Common myeloid progenitor, CD34-positive (primary cell): Measurements from ENCODE around the gene ANXA3.
A peak's percentile ranks its signal among the peaks of the same experiment; 100 is the strongest.

Experiments
- CTCF ChIA-PET: fragments of 350-600 bp; sonication (Branson Sonifier 250); formaldehyde crosslinking; loops from one replicate; lab custom pipeline; 2021; ENCODE audit warnings: antibody characterized with exemption; lab: Charles Lee
- POLR2A ChIA-PET: fragments of 350-600 bp; sonication (Branson Sonifier 250); formaldehyde crosslinking; loops from one replicate; lab custom pipeline; 2021; ENCODE audit warnings: antibody characterized with exemption; lab: Charles Lee
- DNase-seq, 3 donors: peaks; one replicate each; pipeline versions ENCODE4 v3.0.0 to v3.0.0-alpha.2; 2013
- H3K27ac ChIP-seq, 2 experiments: 1 replicate in 1 of 2; 2 replicates in 1 of 2; pipeline ENCODE4 v1.7.0; 2013; ENCODE audit warnings: inconsistent platforms in 2 of 2, low read length in 2 of 2, mild to moderate bottlenecking in 2 of 2, low read depth in 1 of 2, moderate library complexity in 1 of 2; ENCODE audit not compliant: severe bottlenecking in 2 of 2, insufficient read depth in 1 of 2, poor library complexity in 1 of 2
- H3K27me3 ChIP-seq, 5 experiments: replicated peaks in 2 of 5; 1 replicate in 3 of 5; 2 replicates in 2 of 5; pipeline versions ENCODE4 v1.6.1 to v1.7.0; 2013; ENCODE audit warnings: low read length in 4 of 5, mild to moderate bottlenecking in 2 of 5, moderate library complexity in 2 of 5, inconsistent platforms in 1 of 5; ENCODE audit not compliant: insufficient read depth in 5 of 5, control insufficient read depth in 4 of 5
- H3K36me3 ChIP-seq, 4 experiments: 1 replicate in 2 of 4; 2 replicates in 2 of 4; pipeline versions ENCODE4 v1.6.1 to v1.7.0; 2013; ENCODE audit warnings: low read length in 3 of 4, control low read depth in 1 of 4, mild to moderate bottlenecking in 1 of 4; ENCODE audit not compliant: control insufficient read depth in 4 of 4, insufficient read depth in 4 of 4
- H3K4me1 ChIP-seq, 4 experiments: 1 replicate in 3 of 4; 2 replicates in 1 of 4; pipeline versions ENCODE4 v1.6.1 to v1.7.1; 2013; ENCODE audit warnings: low read length in 3 of 4, mild to moderate bottlenecking in 3 of 4, control low read depth in 1 of 4, inconsistent platforms in 1 of 4, moderate library complexity in 1 of 4; ENCODE audit not compliant: control insufficient read depth in 4 of 4, insufficient read depth in 4 of 4; ENCODE audit errors: control extremely low read depth in 1 of 4
- H3K4me3 ChIP-seq, 7 experiments: 1 replicate in 4 of 7; 2 replicates in 3 of 7; pipeline versions ENCODE4 v1.5.1 to v1.7.0; 2013; ENCODE audit warnings: mild to moderate bottlenecking in 7 of 7, low read length in 6 of 7, moderate library complexity in 6 of 7, inconsistent platforms in 2 of 7, low read depth in 2 of 7, control low read depth in 1 of 7; ENCODE audit not compliant: insufficient read depth in 4 of 7, control insufficient read depth in 1 of 7; ENCODE audit errors: extremely low read depth in 1 of 7
- H3K9me3 ChIP-seq, 5 experiments: 1 replicate in 4 of 5; 2 replicates in 1 of 5; pipeline versions ENCODE4 v1.6.1 to v1.7.1; 2013; ENCODE audit warnings: low read length in 4 of 5, mild to moderate bottlenecking in 2 of 5, inconsistent platforms in 1 of 5, low read depth in 1 of 5, moderate library complexity in 1 of 5; ENCODE audit not compliant: control insufficient read depth in 4 of 5, insufficient read depth in 2 of 5; ENCODE audit errors: control extremely low read depth in 1 of 5
- WGBS: methylation state at CpG from one replicate; pipeline ENCODE4 v1.1.5; 2013; ENCODE audit not compliant: insufficient coverage; 5-methylcytosine and 5-hydroxymethylcytosine counted together

Gene ANXA3

GRCh38 chr4:78608684-78609083 is 57.1 kb downstream of the ANXA3 start:
- H3K9me3 ChIP-seq: no peaks in the 10 kb centered on the region
- WGBS: 90% methylated on average over 3 of the region's 4 CpGs
- H3K4me3 ChIP-seq: no peak overlapping the region
- H3K27me3 ChIP-seq: no peaks in the 10 kb centered on the region
- CTCF ChIA-PET: interaction anchor here (1.0 kb wide), 1 partner anchor 14 kb away, joined by 4 read pairs; no protein-coding TSS in a partner anchor
- no peaks in the 10 kb centered on the region for H3K36me3 ChIP-seq
- no peak for DNase-seq
- POLR2A ChIA-PET: no interaction called here
- H3K4me1 ChIP-seq: peaks cover 35 to 57% (median 46%) of the 10 kb centered on the region in 4 experiments
- H3K27ac ChIP-seq: peak overlapping the region in 1 of 2 experiments; percentile 45

GRCh38 chr4:78609580-78609979 is 58.0 kb downstream of the ANXA3 start:
- no CpG with 5 or more reads among the region's 4 CpGs for WGBS
- CTCF ChIA-PET: interaction anchor here (1.0 to 2.3 kb wide), 6 partner anchors 9 to 259 kb away, joined by 3 to 7 read pairs (median 4); no protein-coding TSS in a partner anchor
- no peak for DNase-seq
- H3K36me3 ChIP-seq: no peaks in the 10 kb centered on the region
- peak overlapping the region; percentile 43 to 73 for H3K27ac ChIP-seq
- POLR2A ChIA-PET: interaction anchor here (1.3 to 1.7 kb wide), 2 partner anchors 165 to 167 kb away, joined by 5 read pairs; partner anchors contain the start of gene BMP2K
- H3K27me3 ChIP-seq: no peaks in the 10 kb centered on the region
- peaks cover 37 to 66% (median 54%) of the 10 kb centered on the region in 4 experiments for H3K4me1 ChIP-seq
- no peaks in the 10 kb centered on the region for H3K9me3 ChIP-seq
- no peak overlapping the region for H3K4me3 ChIP-seq

GRCh38 chr4:78610546-78611214 is 59.1 kb downstream of the ANXA3 start:
- DNase-seq: peak; percentile 83 to 97 (median 93)
- Histone ChIP-seq H3K27me3 (no peaks in the 10 kb centered on the region), H3K4me3 (peak overlapping the region in 2 of 7 experiments; percentile 8 to 42), H3K36me3 (no peaks in the 10 kb centered on the region), H3K4me1 (peaks cover 46 to 71% (median 54%) of the 10 kb centered on the region in 4 experiments), H3K9me3 (no peaks in the 10 kb centered on the region), H3K27ac (peak overlapping the region; percentile 28 to 73)
- WGBS: 38% methylated on average over 3 of the region's 3 CpGs
- POLR2A ChIA-PET: interaction anchor here (1.3 to 1.7 kb wide), 2 partner anchors 164 to 166 kb away, joined by 5 read pairs; partner anchors contain the start of gene BMP2K
- CTCF ChIA-PET: interaction anchor here (0.9 to 2.3 kb wide), 13 partner anchors 11 to 258 kb away, joined by 3 to 7 read pairs (median 3); no protein-coding TSS in a partner anchor

GRCh38 chr4:78611215-78611558 is 59.6 kb downstream of the ANXA3 start:
- ChIA-PET CTCF (interaction anchor here (0.8 to 2.3 kb wide), 13 partner anchors 12 to 258 kb away, joined by 3 to 7 read pairs (median 3); no protein-coding TSS in a partner anchor), POLR2A (interaction anchor here (1.7 kb wide), 1 partner anchor 165 kb away, joined by 5 read pairs; the partner anchor contains the start of gene BMP2K)
- peak overlapping the region in 1 of 7 experiments; percentile 42 for H3K4me3 ChIP-seq
- no peaks in the 10 kb centered on the region for H3K27me3 ChIP-seq
- H3K27ac ChIP-seq: peak overlapping the region; percentile 28 to 73
- WGBS: no CpG with 5 or more reads among the region's 2 CpGs
- no peaks in the 10 kb centered on the region for H3K9me3 ChIP-seq
- H3K36me3 ChIP-seq: no peaks in the 10 kb centered on the region
- DNase-seq: no peak
- peaks cover 46 to 73% (median 55%) of the 10 kb centered on the region in 4 experiments for H3K4me1 ChIP-seq

- Histone ChIP-seq H3K27ac (no peak overlapping the region), H3K9me3 (no peaks in the 10 kb centered on the region), H3K27me3 (no peaks in the 10 kb centered on the region), H3K36me3 (no peaks in the 10 kb centered on the region), H3K4me1 (peaks cover 46 to 76% (median 60%) of the 10 kb centered on the region in 4 experiments), H3K4me3 (peak overlapping the region in 2 of 7 experiments; percentile 5 to 17)
- WGBS: 19% methylated on average over 2 of the region's 3 CpGs
- POLR2A ChIA-PET: interaction anchor here (0.7 kb wide), 1 partner anchor 162 kb away, joined by 4 read pairs; no protein-coding TSS in a partner anchor
- CTCF ChIA-PET: interaction anchor here (0.8 to 4.2 kb wide), 22 partner anchors 9 to 251 kb away, joined by 3 to 19 read pairs (median 4); no protein-coding TSS in a partner anchor
- peak; percentile 69 to 74 (median 73) for DNase-seq
These were observed 61.0 kb downstream of the ANXA3 start for GRCh38 chr4:78612398-78613178.

GRCh38 chr4:78613522-78614321 is 62.2 kb downstream of the ANXA3 start:
- CTCF ChIA-PET: interaction anchor here (0.8 to 4.2 kb wide), 23 partner anchors 8 to 253 kb away, joined by 3 to 19 read pairs (median 4); no protein-coding TSS in a partner anchor
- WGBS: 58% methylated on average over 6 of the region's 7 CpGs
- H3K4me1 ChIP-seq: peaks cover 43 to 74% (median 59%) of the 10 kb centered on the region in 4 experiments
- H3K27ac ChIP-seq: peak overlapping the region in 1 of 2 experiments; percentile 18
- no peaks in the 10 kb centered on the region for H3K36me3 ChIP-seq
- DNase-seq: peak in 1 of 3 donors; percentile 55
- POLR2A ChIA-PET: interaction anchor here (0.7 kb wide), 1 partner anchor 161 kb away, joined by 4 read pairs; no protein-coding TSS in a partner anchor
- H3K4me3 ChIP-seq: peak overlapping the region in 1 of 7 experiments; percentile 38
- no peaks in the 10 kb centered on the region for H3K9me3 ChIP-seq
- no peaks in the 10 kb centered on the region for H3K27me3 ChIP-seq
